Astrocyte of the spinal cord (primary cell): Measurements from ENCODE around the gene SP7.

Experiments
- DNase-seq: peaks from one replicate; pipeline ENCODE4 v3.0.0; 2011; ENCODE audit warnings: low read depth, low spot score
- H3K4me3 ChIP-seq: 2 replicates; pipeline ENCODE4 v1.5.1; 2011; ENCODE audit warnings: low read depth, mild to moderate bottlenecking, low read length, moderate library complexity
- in situ Hi-C: cut with HindIII; loops from 2 replicates; pipeline ENCODE4 v1.10.0; 2017; ENCODE audit warnings: low sequenced_read_pairs
- TF ChIP-seq, protein P1 (sequence below): IDR thresholded peaks from 2 replicates; pipeline ENCODE4 v1.5.1; 2012; ENCODE audit warnings: low read depth, mild to moderate bottlenecking, low read length, inconsistent platforms

Gene SP7

DNA sequence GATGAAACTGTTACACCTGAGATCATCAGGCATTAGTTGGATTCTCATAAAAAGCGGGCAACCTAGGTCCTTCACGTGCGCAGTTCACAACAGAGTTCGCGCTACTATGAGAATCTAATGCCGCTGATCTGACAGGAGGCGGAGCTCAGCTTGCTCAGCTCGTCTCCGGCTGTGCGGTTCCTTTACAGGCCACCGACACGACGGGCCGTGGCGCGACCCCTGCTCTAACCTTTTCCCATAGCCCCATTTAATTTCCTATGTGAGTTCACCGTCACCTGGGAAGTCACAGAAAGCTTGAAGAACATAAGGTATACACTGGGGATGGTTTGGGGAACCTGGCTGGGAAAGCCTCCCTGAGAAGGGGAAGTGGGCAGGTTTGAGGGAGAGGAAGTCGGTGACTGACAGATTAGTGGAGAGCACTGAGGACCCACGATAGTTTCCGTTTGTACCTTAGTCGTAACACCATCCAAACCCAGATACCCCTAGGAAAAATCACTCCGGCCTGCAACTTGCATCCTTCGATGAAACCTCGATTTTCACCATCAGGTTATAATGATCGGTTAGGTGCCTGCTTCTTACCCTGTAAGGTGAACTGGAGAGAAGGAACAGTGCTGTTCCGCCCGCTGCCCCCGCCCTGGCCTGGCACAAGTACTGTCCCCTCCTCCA is 11.9 kb downstream of the SP7 start:
- peak overlapping the region; percentile 51 for H3K4me3 ChIP-seq
- no peak for DNase-seq
- TF ChIP-seq, protein P1, sequence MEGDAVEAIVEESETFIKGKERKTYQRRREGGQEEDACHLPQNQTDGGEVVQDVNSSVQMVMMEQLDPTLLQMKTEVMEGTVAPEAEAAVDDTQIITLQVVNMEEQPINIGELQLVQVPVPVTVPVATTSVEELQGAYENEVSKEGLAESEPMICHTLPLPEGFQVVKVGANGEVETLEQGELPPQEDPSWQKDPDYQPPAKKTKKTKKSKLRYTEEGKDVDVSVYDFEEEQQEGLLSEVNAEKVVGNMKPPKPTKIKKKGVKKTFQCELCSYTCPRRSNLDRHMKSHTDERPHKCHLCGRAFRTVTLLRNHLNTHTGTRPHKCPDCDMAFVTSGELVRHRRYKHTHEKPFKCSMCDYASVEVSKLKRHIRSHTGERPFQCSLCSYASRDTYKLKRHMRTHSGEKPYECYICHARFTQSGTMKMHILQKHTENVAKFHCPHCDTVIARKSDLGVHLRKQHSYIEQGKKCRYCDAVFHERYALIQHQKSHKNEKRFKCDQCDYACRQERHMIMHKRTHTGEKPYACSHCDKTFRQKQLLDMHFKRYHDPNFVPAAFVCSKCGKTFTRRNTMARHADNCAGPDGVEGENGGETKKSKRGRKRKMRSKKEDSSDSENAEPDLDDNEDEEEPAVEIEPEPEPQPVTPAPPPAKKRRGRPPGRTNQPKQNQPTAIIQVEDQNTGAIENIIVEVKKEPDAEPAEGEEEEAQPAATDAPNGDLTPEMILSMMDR = no peak
- in situ Hi-C loops = no loop called here

DNA sequence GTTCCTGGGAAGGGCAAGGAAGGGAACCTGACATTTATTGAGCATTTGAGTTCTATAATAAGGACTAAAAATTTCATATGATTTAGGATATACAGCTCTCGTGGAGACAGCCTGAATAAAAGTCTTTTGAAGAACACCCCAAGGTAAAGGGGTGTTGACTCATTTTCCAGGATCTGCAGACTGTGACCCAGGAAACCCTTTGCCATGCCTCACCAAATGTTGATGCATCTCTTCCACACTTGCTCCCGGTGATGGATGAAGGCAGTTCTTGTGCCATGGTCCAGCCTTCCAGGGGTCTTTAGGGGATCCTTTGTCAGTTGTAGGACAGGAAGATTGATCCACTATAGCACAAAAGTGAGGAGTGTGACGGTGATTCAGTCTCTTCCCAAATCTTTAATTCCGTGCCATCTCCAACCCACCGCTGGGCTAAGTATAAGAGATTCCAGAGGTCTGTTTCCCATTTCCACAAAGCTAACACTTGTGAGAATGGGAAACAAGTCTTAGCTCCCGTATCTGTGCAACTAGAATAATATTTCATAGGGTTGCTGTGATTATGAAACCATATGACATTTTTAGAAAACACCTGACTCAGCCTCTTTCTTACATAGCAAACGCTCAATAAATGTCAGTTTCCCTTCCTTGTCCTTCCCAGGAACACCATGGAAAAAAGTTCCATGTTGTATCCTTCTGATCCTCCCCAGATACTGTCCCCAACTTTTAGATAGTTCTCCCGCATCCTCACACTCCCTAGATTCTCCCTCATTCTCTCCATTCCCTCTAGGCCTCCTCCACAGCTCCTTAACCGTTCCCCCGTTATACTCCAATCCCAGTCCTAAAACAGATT is 15.6 kb downstream of the SP7 start:
- in situ Hi-C loops = no loop called here
- peak; percentile 12 for DNase-seq
- peak overlapping the region; percentile 77 for H3K4me3 ChIP-seq
- TF ChIP-seq, protein P1 = no peak

DNA sequence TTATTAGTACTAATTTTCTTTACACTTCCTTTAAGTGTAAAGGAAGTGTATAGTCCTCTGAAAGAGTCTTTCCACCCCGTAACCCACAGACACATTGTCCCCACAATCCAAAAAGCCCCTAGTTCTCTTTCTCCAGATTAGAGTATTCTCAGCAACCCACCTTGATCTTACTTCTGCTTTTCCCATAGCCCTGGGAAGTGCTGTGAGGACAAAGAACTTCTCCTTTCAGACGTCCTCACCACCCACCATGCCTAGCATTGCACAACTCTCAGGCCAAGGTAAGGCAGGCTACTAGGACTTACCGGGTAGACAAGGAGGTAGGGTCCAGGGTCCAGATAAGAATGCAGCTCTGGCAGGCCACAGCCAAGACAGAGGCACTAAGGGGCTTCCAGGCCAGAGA is 22.2 kb downstream of the SP7 start:
- H3K4me3 ChIP-seq = no peak overlapping the region
- no peak for DNase-seq
- TF ChIP-seq, protein P1 = no peak
- in situ Hi-C loops = no loop called here

DNA sequence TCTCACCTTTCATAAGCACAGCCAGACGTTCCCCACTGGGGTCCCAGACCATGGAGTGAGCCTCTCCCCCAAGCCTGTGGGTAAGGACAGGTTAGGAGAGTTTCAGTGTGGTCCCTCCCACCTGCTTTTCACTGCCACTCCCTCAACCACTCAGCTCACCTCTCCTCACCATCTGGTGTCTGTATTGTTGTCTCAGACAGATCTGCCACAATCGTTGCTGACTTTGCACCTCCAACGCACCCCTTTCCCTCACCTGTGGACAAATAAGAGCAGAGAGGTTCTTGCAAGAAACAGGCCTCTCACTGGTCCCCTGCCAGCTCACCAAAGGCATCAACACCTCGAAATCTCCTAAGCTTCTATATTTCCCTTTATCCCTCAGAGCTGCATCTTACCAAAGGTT is 27.9 kb downstream of the SP7 start:
- H3K4me3 ChIP-seq = no peak overlapping the region
- in situ Hi-C loops = no loop called here
- DNase-seq = no peak
- TF ChIP-seq, protein P1 = no peak

DNA sequence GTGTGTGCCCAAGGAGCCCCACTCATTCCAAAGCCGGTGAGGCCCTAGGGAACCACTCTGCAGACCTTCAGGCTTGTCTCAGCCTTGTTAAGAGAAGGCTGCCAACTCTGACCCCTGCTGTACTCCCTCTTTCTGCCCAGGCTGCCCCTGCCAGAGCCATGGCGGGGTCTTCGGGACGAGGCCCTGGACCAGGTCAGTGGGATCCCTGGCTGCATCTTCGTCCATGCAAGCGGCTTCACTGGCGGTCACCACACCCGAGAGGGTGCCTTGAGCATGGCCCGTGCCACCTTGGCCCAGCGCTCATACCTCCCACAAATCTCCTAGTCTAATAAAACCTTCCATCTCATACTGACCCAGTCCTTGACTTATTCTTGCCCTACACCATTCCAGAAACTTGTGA is 29.3 kb downstream of the SP7 start:
- in situ Hi-C loops = no loop called here

DNA sequence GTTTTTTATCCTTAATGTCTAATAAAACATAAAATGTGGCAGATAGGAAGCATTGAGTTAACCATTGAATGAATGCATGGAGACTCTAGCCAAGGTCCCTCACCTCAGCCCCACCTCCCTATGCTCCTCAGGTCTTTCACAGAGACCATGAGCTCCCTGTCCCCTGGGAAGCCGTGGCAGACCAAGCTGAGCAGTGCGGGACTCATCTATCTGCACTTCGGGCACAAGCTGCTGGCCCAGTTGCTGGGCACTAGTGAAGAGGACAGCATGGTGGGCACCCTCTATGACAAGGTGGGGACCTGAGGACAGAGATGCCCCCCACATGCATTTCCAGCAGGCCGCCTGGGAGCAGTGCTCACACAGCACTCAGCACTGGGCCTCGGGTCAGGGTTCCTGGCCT is 33.3 kb downstream of the SP7 start:
- H3K4me3 ChIP-seq = no peak overlapping the region
- DNase-seq = no peak
- TF ChIP-seq, protein P1 = no peak
- in situ Hi-C loops = no loop called here

More for the DNA sequence above, 29.3 kb downstream of the SP7 start:
- TF ChIP-seq, protein P1 = no peak
- DNase-seq = no peak
- H3K4me3 ChIP-seq = no peak overlapping the region
